ENCODE results near the gene TEX53.

The TEX53 gene

GRCh38 chr9:114634387-114634786 is 23.2 kb downstream of the TEX53 start:
- Histone ChIP-seq H3K4me1 (ENCODE audit: insufficient read depth, insufficient read length) (no peaks in the 10 kb centered on the region), H3K9ac (ENCODE audit: insufficient read length, low read depth) (no peak overlapping the region), H3K9me3 (ENCODE audit: insufficient read depth, low read length) (no peaks in the 10 kb centered on the region), H3K4me3 (ENCODE audit: insufficient read length, low read depth) (no peak overlapping the region), H3K27me3 (ENCODE audit: insufficient read depth, insufficient read length) (no peaks in the 10 kb centered on the region), H3K36me3 (ENCODE audit: insufficient read depth, insufficient read length, low read length) (peaks cover 36% of the 10 kb centered on the region)
- DNase-seq (ENCODE audit: low read depth, low spot score), result no peak
- TF ChIP-seq ZNF274 (IDR thresholded peaks at IDR 0.05; ENCODE audit: low read depth, low read length) (no peak), YY1 (IDR thresholded peaks at IDR 0.05; ENCODE audit: insufficient read depth, insufficient read length) (no peak), SUZ12 (IDR thresholded peaks at IDR 0.05; ENCODE audit: extremely low read depth, insufficient read depth, insufficient read length) (no peak)

GRCh38 chr9:114633438-114634089 is 24.0 kb downstream of the TEX53 start:
- no peak overlapping the region for H3K4me3 ChIP-seq (ENCODE audit: insufficient read length, low read depth)
- TF ChIP-seq SUZ12 (IDR thresholded peaks at IDR 0.05; ENCODE audit: extremely low read depth, insufficient read depth, insufficient read length) (no peak), YY1 (IDR thresholded peaks at IDR 0.05; ENCODE audit: insufficient read depth, insufficient read length) (no peak), ZNF274 (IDR thresholded peaks at IDR 0.05; ENCODE audit: low read depth, low read length) (no peak)
- no peaks in the 10 kb centered on the region for H3K4me1 ChIP-seq (ENCODE audit: insufficient read depth, insufficient read length)
- peaks cover 42% of the 10 kb centered on the region for H3K36me3 ChIP-seq (ENCODE audit: insufficient read depth, insufficient read length, low read length)
- H3K9me3 ChIP-seq (ENCODE audit: insufficient read depth, low read length), result no peaks in the 10 kb centered on the region
- no peaks in the 10 kb centered on the region for H3K27me3 ChIP-seq (ENCODE audit: insufficient read depth, insufficient read length)
- no peak for DNase-seq (ENCODE audit: low read depth, low spot score)
- no peak overlapping the region for H3K9ac ChIP-seq (ENCODE audit: insufficient read length, low read depth)

- Histone ChIP-seq H3K9ac (ENCODE audit: insufficient read length, low read depth) (no peak overlapping the region), H3K4me1 (ENCODE audit: insufficient read depth, insufficient read length) (no peaks in the 10 kb centered on the region), H3K9me3 (ENCODE audit: insufficient read depth, low read length) (no peaks in the 10 kb centered on the region), H3K4me3 (ENCODE audit: insufficient read length, low read depth) (no peak overlapping the region), H3K36me3 (ENCODE audit: insufficient read depth, insufficient read length, low read length) (peaks cover 57% of the 10 kb centered on the region), H3K27me3 (ENCODE audit: insufficient read depth, insufficient read length) (no peaks in the 10 kb centered on the region)
- DNase-seq (ENCODE audit: low read depth, low spot score), result no peak
- TF ChIP-seq ZNF274 (IDR thresholded peaks at IDR 0.05; ENCODE audit: low read depth, low read length) (no peak), SUZ12 (IDR thresholded peaks at IDR 0.05; ENCODE audit: extremely low read depth, insufficient read depth, insufficient read length) (no peak)
These were observed 26.4 kb downstream of the TEX53 start for GRCh38 chr9:114631166-114631565.

GRCh38 chr9:114629563-114630090 is 28.0 kb downstream of the TEX53 start:
- TF ChIP-seq YY1 (IDR thresholded peaks at IDR 0.05; ENCODE audit: insufficient read depth, insufficient read length), result no peak
- no peaks in the 10 kb centered on the region for H3K4me1 ChIP-seq (ENCODE audit: insufficient read depth, insufficient read length)
- no peak overlapping the region for H3K9ac ChIP-seq (ENCODE audit: insufficient read length, low read depth)
- DNase-seq (ENCODE audit: low read depth, low spot score), result no peak
- H3K9me3 ChIP-seq (ENCODE audit: insufficient read depth, low read length), result no peaks in the 10 kb centered on the region
- peaks cover 57% of the 10 kb centered on the region for H3K36me3 ChIP-seq (ENCODE audit: insufficient read depth, insufficient read length, low read length)
- H3K4me3 ChIP-seq (ENCODE audit: insufficient read length, low read depth), result no peak overlapping the region
- H3K27me3 ChIP-seq (ENCODE audit: insufficient read depth, insufficient read length), result no peaks in the 10 kb centered on the region

- TF ChIP-seq ZNF274 (IDR thresholded peaks at IDR 0.05; ENCODE audit: low read depth, low read length), result no peak
- no peak for TF ChIP-seq SUZ12 (IDR thresholded peaks at IDR 0.05; ENCODE audit: extremely low read depth, insufficient read depth, insufficient read length)
- TF ChIP-seq YY1 (IDR thresholded peaks at IDR 0.05; ENCODE audit: insufficient read depth, insufficient read length), result no peak
- H3K4me1 ChIP-seq (ENCODE audit: insufficient read depth, insufficient read length), result no peaks in the 10 kb centered on the region
- peaks cover 44% of the 10 kb centered on the region for H3K36me3 ChIP-seq (ENCODE audit: insufficient read depth, insufficient read length, low read length)
- no peak for DNase-seq (ENCODE audit: low read depth, low spot score)
- no peaks in the 10 kb centered on the region for H3K9me3 ChIP-seq (ENCODE audit: insufficient read depth, low read length)
- no peaks in the 10 kb centered on the region for H3K27me3 ChIP-seq (ENCODE audit: insufficient read depth, insufficient read length)
- no peak overlapping the region for H3K9ac ChIP-seq (ENCODE audit: insufficient read length, low read depth)
- no peak overlapping the region for H3K4me3 ChIP-seq (ENCODE audit: insufficient read length, low read depth)
These were observed 30.1 kb downstream of the TEX53 start for GRCh38 chr9:114627553-114627952.

GRCh38 chr9:114626415-114627020 is 31.1 kb downstream of the TEX53 start:
- Histone ChIP-seq H3K4me1 (ENCODE audit: insufficient read depth, insufficient read length) (no peaks in the 10 kb centered on the region), H3K4me3 (ENCODE audit: insufficient read length, low read depth) (no peak overlapping the region), H3K9me3 (ENCODE audit: insufficient read depth, low read length) (no peaks in the 10 kb centered on the region), H3K27me3 (ENCODE audit: insufficient read depth, insufficient read length) (no peaks in the 10 kb centered on the region), H3K9ac (ENCODE audit: insufficient read length, low read depth) (no peak overlapping the region), H3K36me3 (ENCODE audit: insufficient read depth, insufficient read length, low read length) (peaks cover 43% of the 10 kb centered on the region)
- no peak for TF ChIP-seq SUZ12 (IDR thresholded peaks at IDR 0.05; ENCODE audit: extremely low read depth, insufficient read depth, insufficient read length)
- no peak for TF ChIP-seq ZNF274 (IDR thresholded peaks at IDR 0.05; ENCODE audit: low read depth, low read length)
- no peak for TF ChIP-seq YY1 (IDR thresholded peaks at IDR 0.05; ENCODE audit: insufficient read depth, insufficient read length)
- DNase-seq (ENCODE audit: low read depth, low spot score), result no peak

- H3K27me3 ChIP-seq (ENCODE audit: insufficient read depth, insufficient read length), result no peaks in the 10 kb centered on the region
- DNase-seq (ENCODE audit: low read depth, low spot score), result no peak
- H3K9me3 ChIP-seq (ENCODE audit: insufficient read depth, low read length), result no peaks in the 10 kb centered on the region
- peaks cover 32% of the 10 kb centered on the region for H3K36me3 ChIP-seq (ENCODE audit: insufficient read depth, insufficient read length, low read length)
- H3K4me1 ChIP-seq (ENCODE audit: insufficient read depth, insufficient read length), result no peaks in the 10 kb centered on the region
- no peak overlapping the region for H3K4me3 ChIP-seq (ENCODE audit: insufficient read length, low read depth)
- no peak for TF ChIP-seq YY1 (IDR thresholded peaks at IDR 0.05; ENCODE audit: insufficient read depth, insufficient read length)
- no peak for TF ChIP-seq ZNF274 (IDR thresholded peaks at IDR 0.05; ENCODE audit: low read depth, low read length)
- no peak for TF ChIP-seq SUZ12 (IDR thresholded peaks at IDR 0.05; ENCODE audit: extremely low read depth, insufficient read depth, insufficient read length)
- H3K9ac ChIP-seq (ENCODE audit: insufficient read length, low read depth), result no peak overlapping the region
These were observed 32.9 kb downstream of the TEX53 start for GRCh38 chr9:114624677-114625076.

All from NT2/D1 (cell line).